Esophagus squamous epithelium (tissue), 4 donors: Measurements from ENCODE around the gene CLCN1.

ENCODE experiments used
- CTCF ChIP-seq, 6 experiments: fragments of 450-650 bp in 4 of 6; fragments of 200-600 bp in 2 of 6; sonication (generic) in 2 of 6; IDR thresholded peaks; one replicate each; pipeline ENCODE4 v1.5.1; 2016 to 2019; ENCODE audit warnings: antibody characterized with exemption in 6 of 6, mild to moderate bottlenecking in 4 of 6, moderate library complexity in 4 of 6
- POLR2A ChIP-seq, 4 donors: fragments of 450-650 bp; IDR thresholded peaks; one replicate each; pipeline ENCODE4 v1.6.1; 2017; ENCODE audit warnings: antibody characterized with exemption in 4 of 4, mild to moderate bottlenecking in 4 of 4, moderate library complexity in 3 of 4

- no peak for TF ChIP-seq CTCF (IDR thresholded peaks at IDR 0.05)
- TF ChIP-seq POLR2A (IDR thresholded peaks at IDR 0.05), result no peak
Measured at GRCh38 chr7:143295870-143296269, 20.0 kb upstream of the CLCN1 start.
